Brain microvascular endothelial cell (primary cell): ENCODE data around the gene ZFR.
"Not testable (repeated sequence)": the region's sequence is repeated elsewhere in the genome, so short reads cannot be mapped to it uniquely, and the experiment has no call there.

Source experiments
- DNase-seq: peaks from one replicate; pipeline ENCODE4 v3.0.0-alpha.2; 2020
- H3K27ac ChIP-seq: fragments of 250-450 bp; sonication (Bioruptor Pico); 2 replicates; pipeline ENCODE4 v1.5.1; 2020; ENCODE audit warnings: mild to moderate bottlenecking, moderate library complexity
- H3K27me3 ChIP-seq: fragments of 250-450 bp; sonication (Bioruptor Pico); replicated peaks from 2 replicates; pipeline ENCODE4 v1.5.1; 2020; ENCODE audit warnings: mild to moderate bottlenecking
- H3K36me3 ChIP-seq: fragments of 250-450 bp; sonication (Bioruptor Pico); replicated peaks from 2 replicates; pipeline ENCODE4 v1.5.1; 2020; ENCODE audit warnings: mild to moderate bottlenecking
- H3K4me3 ChIP-seq: 2 replicates; pipeline ENCODE4 v1.5.1; 2011; ENCODE audit warnings: low read depth, mild to moderate bottlenecking, control low read depth, low read length, moderate library complexity
- in situ Hi-C: cut with HindIII; loops from 2 replicates; pipeline ENCODE4 v1.10.0; 2017; ENCODE audit warnings: low sequenced_read_pairs, low pct_ligation_motif_present
- TF ChIP-seq, protein P1 (sequence below): IDR thresholded peaks from 2 replicates; pipeline ENCODE4 v1.5.1; 2011; ENCODE audit warnings: low read depth, mild to moderate bottlenecking, moderate library complexity, low read length, control low read depth, inconsistent platforms; ENCODE audit errors: missing control alignments

The ZFR gene

DNA sequence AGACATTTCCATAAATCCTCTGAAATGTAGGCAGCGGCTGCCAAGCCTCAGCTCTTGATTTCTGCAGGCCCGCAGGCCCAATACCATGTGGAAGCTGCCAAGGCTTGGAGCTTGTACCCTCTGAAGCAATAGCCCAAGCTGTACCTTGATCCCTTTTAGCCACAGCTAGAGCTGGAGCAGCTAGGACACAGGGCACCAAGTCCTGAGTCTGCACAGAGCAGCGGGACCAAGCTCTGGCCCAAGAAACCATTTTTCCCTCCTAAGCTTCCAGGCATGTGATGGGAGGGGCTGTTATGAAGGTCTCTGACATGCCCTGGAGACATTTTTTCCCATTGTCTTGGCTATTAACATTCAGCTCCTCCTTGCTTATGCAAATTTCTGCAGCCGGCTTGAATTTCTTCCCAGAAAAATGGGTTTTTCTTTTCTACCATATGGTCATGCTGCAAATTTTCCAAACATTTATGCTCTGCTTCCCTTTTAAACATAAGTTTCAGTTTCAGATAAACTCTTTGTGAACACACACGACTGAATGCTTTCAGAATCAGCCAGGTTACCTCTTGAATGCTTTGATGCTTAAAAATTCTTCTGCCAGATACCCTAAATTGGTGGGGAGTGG lies 14.4 kb upstream of the ZFR start:
- no peak overlapping the region for H3K27ac ChIP-seq
- H3K4me3 ChIP-seq, result no peak overlapping the region
- DNase-seq, result no peak
- TF ChIP-seq, protein P1, sequence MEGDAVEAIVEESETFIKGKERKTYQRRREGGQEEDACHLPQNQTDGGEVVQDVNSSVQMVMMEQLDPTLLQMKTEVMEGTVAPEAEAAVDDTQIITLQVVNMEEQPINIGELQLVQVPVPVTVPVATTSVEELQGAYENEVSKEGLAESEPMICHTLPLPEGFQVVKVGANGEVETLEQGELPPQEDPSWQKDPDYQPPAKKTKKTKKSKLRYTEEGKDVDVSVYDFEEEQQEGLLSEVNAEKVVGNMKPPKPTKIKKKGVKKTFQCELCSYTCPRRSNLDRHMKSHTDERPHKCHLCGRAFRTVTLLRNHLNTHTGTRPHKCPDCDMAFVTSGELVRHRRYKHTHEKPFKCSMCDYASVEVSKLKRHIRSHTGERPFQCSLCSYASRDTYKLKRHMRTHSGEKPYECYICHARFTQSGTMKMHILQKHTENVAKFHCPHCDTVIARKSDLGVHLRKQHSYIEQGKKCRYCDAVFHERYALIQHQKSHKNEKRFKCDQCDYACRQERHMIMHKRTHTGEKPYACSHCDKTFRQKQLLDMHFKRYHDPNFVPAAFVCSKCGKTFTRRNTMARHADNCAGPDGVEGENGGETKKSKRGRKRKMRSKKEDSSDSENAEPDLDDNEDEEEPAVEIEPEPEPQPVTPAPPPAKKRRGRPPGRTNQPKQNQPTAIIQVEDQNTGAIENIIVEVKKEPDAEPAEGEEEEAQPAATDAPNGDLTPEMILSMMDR, result no peak
- in situ Hi-C loops, result no loop called here
- H3K27me3 ChIP-seq, result peaks cover 4% of the 10 kb centered on the region
- H3K36me3 ChIP-seq, result no peaks in the 10 kb centered on the region

GRCh38 chr5:32455311-32455710 lies 10.8 kb upstream of the ZFR start:
- TF ChIP-seq, protein P1, result no peak
- Histone ChIP-seq H3K4me3 (no peak overlapping the region), H3K27me3 (peaks cover 4% of the 10 kb centered on the region), H3K27ac (no peak overlapping the region), H3K36me3 (no peaks in the 10 kb centered on the region)
- in situ Hi-C loops, result no loop called here
- DNase-seq, result no peak

DNA sequence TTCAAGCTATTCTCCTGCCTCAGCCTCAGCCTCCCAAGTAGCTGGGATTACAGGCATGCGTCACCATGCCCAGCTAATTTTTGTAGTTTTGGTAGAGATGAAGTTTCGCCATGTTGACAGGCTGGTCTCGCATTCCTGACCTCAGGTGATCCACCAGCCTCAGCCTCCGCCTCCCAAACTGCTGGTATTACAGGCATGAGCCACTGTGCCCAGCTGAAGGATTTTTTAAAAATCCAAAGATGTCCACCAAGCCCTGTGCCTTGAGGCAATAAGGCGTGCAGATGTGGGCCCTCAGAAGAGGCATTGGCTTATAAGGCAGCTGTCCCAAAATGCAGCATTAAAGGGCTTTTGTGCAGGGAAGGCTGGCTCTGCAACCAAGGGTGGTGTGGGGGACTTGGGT lies 10.3 kb upstream of the ZFR start:
- TF ChIP-seq, protein P1, result no peak
- Histone ChIP-seq H3K27me3 (peaks cover 4% of the 10 kb centered on the region), H3K27ac (no peak overlapping the region), H3K4me3 (no peak overlapping the region), H3K36me3 (no peaks in the 10 kb centered on the region)
- in situ Hi-C loops, result no loop called here
- no peak for DNase-seq

- TF ChIP-seq, protein P1, result no peak
- Histone ChIP-seq H3K27ac (no peak overlapping the region), H3K4me3 (no peak overlapping the region), H3K36me3 (no peaks in the 10 kb centered on the region), H3K27me3 (peaks cover 4% of the 10 kb centered on the region)
- no peak for DNase-seq
- in situ Hi-C loops, result no loop called here
Measured at GRCh38 chr5:32453916-32454315, 9.4 kb upstream of the ZFR start.

- H3K27ac ChIP-seq, H3K36me3 ChIP-seq, H3K27me3 ChIP-seq, H3K4me3 ChIP-seq, DNase-seq, in situ Hi-C loops: not testable (repeated sequence)
Measured at GRCh38 chr5:32452316-32452715, 7.8 kb upstream of the ZFR start.

- DNase-seq, result no peak
- H3K27ac ChIP-seq, result no peak overlapping the region
- no peaks in the 10 kb centered on the region for H3K36me3 ChIP-seq
- TF ChIP-seq, protein P1, result peak; percentile 44
- H3K27me3 ChIP-seq, result peaks cover 4% of the 10 kb centered on the region
- no peak overlapping the region for H3K4me3 ChIP-seq
- in situ Hi-C loops, result no loop called here
Measured at GRCh38 chr5:32450952-32451351, 6.4 kb upstream of the ZFR start.
